GM11168 (cell line): ENCODE data around the gene IP6K3.

Source experiments
- in situ Hi-C: fragments of 300-500 bp; cut with MboI; formaldehyde crosslinking; loops from one replicate; pipeline ENCODE4 v1.12.0; 2022; ENCODE audit warnings: low sequenced_read_pairs; ENCODE audit not compliant: unreplicated experiment

The IP6K3 gene

DNA sequence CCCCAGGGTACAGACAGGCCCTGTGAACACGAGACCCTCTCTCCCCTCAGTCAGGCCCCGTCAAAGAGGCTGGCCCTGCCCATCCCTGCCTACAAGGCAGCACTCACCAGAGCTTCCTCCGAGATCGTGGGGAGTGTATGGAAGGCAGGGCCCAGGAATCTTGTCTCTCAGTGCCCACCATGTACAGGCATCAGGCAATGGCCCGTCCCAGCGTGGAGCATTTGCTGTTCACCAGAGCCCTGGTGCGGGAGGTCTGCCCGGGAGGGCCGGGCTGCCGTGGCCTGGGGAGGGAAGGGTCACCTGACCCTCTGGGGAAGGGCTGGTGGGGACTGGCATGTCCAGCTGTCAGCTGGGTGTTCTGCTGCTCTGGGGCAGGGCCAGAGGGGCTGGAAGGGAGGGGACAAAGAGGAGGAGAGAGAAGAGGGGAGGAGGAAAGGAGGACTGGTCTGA is at the start of gene IP6K3:
Gene IP6K3 (minus strand): TSS at position 255 of the 450 bp plus-strand sequence. CDS start 11,429 bp downstream, outside the sequence.
- in situ Hi-C loops: no loop called here

DNA sequence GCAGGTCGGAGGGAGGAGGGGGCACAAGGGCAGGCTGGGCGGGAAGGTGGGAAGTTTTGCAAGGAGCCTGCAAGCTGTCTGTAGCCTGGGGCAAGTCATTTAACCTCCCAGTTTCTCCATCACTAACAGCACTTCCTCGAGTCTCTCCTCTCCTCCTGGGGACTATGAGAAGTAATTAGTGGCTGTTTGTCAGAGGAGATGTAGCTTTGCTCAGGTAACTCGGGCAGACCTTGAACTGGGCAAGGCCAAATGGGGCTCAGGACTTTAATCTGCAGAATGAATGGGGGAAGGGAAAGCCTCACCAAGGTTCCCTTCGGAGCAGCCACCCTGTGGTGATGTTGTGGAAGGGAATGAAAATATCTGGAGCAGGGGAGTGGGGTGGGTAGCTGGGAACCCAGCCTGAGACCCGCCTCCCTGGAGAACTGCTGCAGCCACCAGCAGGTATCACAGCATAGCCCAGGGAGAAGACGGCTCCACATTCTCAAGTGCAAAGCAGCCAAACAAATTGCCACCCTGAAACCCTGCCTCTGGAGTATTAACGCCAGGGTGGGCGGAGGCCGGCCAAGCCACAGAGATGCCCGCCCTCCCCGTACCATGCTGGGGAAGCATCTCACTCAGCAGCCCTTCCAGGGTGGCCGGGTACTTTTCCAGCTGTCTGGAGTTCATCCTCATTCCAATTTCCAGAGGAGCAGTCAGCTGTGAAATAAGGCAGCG is 48.4 kb upstream of the IP6K3 start:
- in situ Hi-C loops: no loop called here

DNA sequence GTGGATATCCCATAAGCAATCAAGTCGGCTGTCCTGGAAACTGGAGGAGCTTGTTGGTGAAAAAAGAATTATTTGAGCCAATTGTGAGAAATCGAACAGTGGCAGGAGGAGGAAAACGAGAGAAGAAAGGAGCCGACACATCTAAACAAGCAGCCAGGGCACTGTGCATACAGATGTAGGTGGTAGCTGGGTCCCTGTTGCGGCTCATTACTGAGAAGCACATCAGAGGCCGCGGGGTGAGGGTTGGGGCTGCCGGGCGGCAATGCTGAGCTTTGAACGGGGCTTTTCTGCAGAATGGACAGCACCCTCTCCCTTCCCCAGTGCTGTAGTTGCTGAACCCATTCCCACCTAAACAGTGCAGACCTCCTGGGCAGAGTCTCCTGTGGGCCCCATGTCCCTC is 46.3 kb upstream of the IP6K3 start:
- in situ Hi-C loops: no loop called here

DNA sequence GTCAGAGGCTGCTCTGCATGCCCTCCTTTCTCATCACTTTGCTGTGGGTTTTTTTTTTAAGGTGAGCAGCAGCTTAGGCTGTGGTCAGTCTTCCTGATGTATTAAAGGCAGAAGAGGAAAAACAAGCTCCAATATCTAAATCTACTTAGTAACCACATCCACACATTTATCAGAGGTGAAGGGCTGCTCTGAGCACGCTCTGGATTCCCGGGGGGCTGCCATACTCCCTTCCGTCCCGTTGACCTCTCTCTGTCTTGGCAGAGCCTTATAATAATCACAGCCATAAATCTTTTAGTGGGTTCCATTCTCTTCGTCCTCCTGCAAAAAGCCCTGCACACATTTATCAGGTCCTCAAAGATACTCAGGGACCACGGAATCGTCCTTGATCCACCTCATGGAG is 44.9 kb upstream of the IP6K3 start:
- in situ Hi-C loops: no loop called here

GRCh38 chr6:33790910-33791309 is 44.2 kb upstream of the IP6K3 start:
- in situ Hi-C loops: no loop called here

GRCh38 chr6:33790379-33790778 is 43.7 kb upstream of the IP6K3 start:
- in situ Hi-C loops: no loop called here

DNA sequence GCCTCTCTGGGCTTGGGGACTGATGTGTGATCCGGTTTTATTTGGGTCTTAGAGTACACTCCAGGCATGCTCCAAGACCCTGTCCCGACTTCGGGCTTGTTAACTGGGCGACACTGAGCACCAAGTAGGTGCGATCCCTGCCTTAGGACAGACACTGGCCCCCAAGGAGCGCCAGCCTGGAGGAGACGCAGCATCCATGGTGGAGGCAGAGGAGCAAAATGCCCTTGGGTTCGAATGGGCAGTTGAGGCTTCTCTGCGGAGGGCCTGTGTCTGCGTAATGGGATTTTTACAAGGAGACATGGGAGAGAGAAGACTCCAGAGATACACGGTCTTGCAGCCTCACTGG is 42.8 kb upstream of the IP6K3 start:
- in situ Hi-C loops: no loop called here

- in situ Hi-C loops: no loop called here
Measured at GRCh38 chr6:33788694-33789549, 42.2 kb upstream of the IP6K3 start, which contains the start of gene LEMD2. Gene LEMD2, minus strand, starts transcription at chr6:33789130. Its CDS starts 14 bp downstream, at chr6:33789116.

- in situ Hi-C loops: no loop called here
Measured at GRCh38 chr6:33787954-33788693, 41.4 kb upstream of the IP6K3 start.

- in situ Hi-C loops: no loop called here
Measured at GRCh38 chr6:33787346-33787953, 40.7 kb upstream of the IP6K3 start.

GRCh38 chr6:33786736-33787135 is 40.0 kb upstream of the IP6K3 start:
- in situ Hi-C loops: no loop called here

DNA sequence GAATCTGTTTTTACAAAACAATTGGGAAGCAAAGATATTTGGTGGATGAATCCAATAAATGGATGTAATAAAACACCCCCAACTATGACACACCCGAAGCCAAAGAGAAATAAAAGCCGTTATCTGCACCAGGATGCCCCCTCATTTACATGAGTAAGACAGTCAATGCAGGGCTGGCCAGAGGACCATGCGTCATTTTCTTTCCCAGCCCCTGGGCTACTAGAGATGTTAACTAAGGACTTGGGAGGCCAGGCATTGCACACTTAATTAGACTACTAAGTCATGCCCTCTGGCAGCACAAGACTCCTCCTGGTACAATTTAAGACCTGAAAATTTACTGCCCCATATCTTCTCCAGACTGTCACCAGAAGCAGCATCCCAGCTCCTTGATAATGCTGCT is 39.1 kb upstream of the IP6K3 start:
- in situ Hi-C loops: no loop called here

DNA sequence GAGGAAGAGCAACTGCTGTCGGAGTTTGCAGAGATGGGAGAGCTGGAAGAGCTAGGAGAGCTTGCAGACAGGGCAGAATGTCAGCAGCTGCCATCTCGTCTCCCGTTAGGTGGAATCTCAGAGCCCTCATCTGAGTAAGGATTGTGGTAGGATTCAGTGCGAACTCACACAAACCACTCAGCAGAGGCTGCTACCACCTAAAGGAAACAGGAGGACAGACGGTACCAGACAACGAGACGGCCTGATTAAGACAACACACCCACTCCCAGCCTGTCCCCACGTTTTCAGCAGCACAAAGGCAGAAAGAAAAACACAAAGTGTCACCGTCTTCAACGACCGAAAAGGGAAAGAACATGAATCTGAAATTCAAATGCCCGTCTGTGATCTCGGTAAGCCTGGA is 38.1 kb upstream of the IP6K3 start:
- in situ Hi-C loops: no loop called here

DNA sequence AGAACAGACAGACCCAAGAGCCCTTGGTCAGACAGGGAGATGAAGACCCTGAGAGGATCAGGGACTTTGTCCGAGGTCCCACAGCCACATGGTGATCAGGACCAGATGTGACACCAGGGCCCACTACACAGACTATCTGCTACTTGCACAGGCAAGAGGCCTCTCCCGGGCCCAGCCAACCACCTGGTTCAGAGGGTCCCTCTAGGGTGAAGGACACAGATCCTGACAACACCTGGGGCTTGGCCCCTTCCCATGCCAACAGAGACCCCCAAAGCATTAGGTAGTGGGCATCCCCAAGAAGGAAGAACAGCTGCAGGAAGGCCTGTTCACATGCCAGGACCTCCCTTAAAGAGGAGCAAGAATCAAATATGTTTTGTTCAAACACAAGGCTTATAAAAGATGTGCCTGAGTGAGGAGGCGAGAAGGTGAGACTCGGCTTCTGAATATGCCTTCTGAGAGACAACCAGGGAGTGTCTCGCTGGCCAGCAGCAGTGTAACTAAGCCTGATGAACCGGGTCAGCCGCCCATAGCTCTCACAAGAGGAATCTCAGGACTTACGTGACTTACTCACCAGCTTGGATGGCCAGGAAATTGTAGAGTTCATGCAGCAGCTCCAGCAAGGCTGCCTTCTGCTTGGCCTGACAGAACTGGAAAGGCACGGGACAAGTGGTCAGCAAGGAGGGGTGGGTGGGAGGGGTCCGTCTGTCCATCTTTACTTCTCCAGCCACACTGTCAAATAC is 37.2 kb upstream of the IP6K3 start:
- in situ Hi-C loops: no loop called here

- in situ Hi-C loops: no loop called here
Measured at GRCh38 chr6:33782561-33782960, 35.9 kb upstream of the IP6K3 start.

- in situ Hi-C loops: no loop called here
Measured at GRCh38 chr6:33781131-33781975, 34.6 kb upstream of the IP6K3 start.

DNA sequence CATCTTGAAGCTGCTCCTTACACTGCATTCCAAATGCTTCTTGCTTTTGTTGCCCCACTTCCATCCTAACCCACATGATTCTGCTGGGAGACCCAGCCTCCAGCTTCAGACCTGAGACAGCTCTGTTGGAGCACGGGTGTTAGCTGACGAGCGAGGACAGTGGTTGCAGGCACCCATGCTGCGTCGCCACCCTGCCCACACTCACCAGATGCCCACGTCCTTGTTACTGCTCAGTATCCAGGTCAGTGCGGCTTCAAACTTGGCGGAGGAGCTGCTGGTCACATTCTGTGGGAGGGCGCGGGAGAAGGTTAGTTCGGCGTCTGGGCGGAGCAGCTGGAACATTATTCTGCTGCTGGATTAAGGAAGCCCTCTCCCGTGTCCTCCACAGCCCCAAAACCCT is 33.2 kb upstream of the IP6K3 start:
- in situ Hi-C loops: no loop called here

- in situ Hi-C loops: no loop called here
Measured at GRCh38 chr6:33779290-33779689, 32.6 kb upstream of the IP6K3 start.
